Cardiac fibroblast (primary cell): ENCODE measurements around the gene OMP.

Experiments
- DNase-seq, 2 donors: peaks; one replicate each; pipeline versions ENCODE4 v3.0.0 to v3.0.0-alpha.2; 2010; ENCODE audit warnings: low read depth in 2 of 2
- H3K4me3 ChIP-seq, 2 donors: replicated peaks in 1 of 2; 1 replicate in 1 of 2; 2 replicates in 1 of 2; pipeline ENCODE4 v1.5.1; 2011; ENCODE audit warnings: low read depth in 2 of 2, low read length in 2 of 2, mild to moderate bottlenecking in 2 of 2, moderate library complexity in 1 of 2
- TF ChIP-seq, protein P1 (sequence below): IDR thresholded peaks from one replicate; pipeline ENCODE4 v1.5.1; 2011; ENCODE audit warnings: low read depth, mild to moderate bottlenecking, low read length, inconsistent platforms

Gene OMP

DNA sequence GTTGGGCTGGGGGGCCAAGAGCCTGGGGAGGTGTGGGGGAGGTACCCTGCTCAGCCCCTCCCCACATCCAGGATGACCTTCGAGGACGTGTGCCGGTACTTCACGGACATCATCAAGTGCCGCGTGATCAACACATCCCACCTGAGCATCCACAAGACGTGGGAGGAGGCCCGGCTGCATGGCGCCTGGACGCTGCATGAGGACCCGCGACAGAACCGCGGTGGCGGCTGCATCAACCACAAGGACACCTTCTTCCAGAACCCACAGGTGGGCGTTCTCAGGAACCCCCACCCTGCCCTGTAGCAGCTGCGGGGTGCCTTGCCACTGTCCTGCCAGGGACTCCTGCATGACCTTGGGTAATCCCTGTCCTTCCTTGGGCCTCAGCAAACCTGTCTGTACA lies 15.4 kb downstream of the OMP start:
- DNase-seq: no peak
- H3K4me3 ChIP-seq: no peak overlapping the region
- TF ChIP-seq, protein P1, sequence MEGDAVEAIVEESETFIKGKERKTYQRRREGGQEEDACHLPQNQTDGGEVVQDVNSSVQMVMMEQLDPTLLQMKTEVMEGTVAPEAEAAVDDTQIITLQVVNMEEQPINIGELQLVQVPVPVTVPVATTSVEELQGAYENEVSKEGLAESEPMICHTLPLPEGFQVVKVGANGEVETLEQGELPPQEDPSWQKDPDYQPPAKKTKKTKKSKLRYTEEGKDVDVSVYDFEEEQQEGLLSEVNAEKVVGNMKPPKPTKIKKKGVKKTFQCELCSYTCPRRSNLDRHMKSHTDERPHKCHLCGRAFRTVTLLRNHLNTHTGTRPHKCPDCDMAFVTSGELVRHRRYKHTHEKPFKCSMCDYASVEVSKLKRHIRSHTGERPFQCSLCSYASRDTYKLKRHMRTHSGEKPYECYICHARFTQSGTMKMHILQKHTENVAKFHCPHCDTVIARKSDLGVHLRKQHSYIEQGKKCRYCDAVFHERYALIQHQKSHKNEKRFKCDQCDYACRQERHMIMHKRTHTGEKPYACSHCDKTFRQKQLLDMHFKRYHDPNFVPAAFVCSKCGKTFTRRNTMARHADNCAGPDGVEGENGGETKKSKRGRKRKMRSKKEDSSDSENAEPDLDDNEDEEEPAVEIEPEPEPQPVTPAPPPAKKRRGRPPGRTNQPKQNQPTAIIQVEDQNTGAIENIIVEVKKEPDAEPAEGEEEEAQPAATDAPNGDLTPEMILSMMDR: no peak

- no peak overlapping the region for H3K4me3 ChIP-seq
- DNase-seq: no peak
- TF ChIP-seq, protein P1: no peak
Observed at GRCh38 chr11:77118971-77119370, 16.3 kb downstream of the OMP start.

- TF ChIP-seq, protein P1: no peak
- no peak overlapping the region for H3K4me3 ChIP-seq
- no peak for DNase-seq
Observed at GRCh38 chr11:77119531-77119936, 16.9 kb downstream of the OMP start.

GRCh38 chr11:77120571-77120970 lies 17.9 kb downstream of the OMP start:
- TF ChIP-seq, protein P1: no peak
- DNase-seq: no peak
- no peak overlapping the region for H3K4me3 ChIP-seq

- DNase-seq: no peak
- H3K4me3 ChIP-seq: no peak overlapping the region
- TF ChIP-seq, protein P1: no peak
Observed at GRCh38 chr11:77121096-77121640, 18.5 kb downstream of the OMP start.

DNA sequence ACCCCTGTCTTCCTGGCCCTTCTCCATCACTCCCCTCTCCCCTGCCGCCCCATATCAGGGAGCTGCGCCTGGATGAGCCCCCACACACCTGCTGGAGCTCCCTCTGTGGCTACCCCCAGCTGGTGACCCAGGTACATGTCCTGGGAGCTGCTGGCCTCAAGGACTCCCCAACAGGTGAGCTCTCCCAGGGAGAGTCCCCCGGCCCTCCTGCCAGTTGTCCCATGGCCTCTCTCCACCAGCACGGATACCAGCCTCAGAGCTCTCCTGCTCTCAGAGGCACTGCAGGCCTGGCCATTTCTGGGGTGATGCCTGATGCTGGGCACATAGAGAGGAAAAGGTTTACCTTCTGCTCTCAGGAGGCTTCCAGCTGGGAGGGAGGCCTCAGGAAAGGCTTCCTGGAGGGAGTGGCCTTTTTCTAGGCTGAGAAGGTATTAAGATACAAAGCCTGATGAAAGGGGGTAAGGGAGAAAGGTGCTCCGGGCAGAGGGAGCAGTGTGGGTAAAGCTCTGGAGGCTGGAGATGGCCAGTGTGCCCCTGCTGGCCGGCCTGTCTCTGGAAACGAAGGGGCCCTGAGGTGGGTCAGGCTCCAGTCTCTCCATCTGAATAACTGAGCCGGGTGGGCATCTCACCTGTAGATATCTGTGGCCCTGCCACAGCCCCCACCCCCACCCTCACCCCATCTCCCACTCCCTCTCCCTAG lies 19.4 kb downstream of the OMP start:
- H3K4me3 ChIP-seq: no peak overlapping the region
- TF ChIP-seq, protein P1: no peak
- no peak for DNase-seq
